KOPT-K1 (cell line): ENCODE data around the gene EMC9.
A peak's percentile ranks its signal among the peaks of the same experiment; 100 is the strongest.

Source experiments
- H3K27ac ChIP-seq: fragments of 200-600 bp; sonication (generic); 2 replicates; pipeline ENCODE4 v1.5.1; 2016; ENCODE audit warnings: antibody characterized with exemption, mild to moderate bottlenecking, low read depth, low read length; ENCODE audit not compliant: poor library complexity, severe bottlenecking
- H3K36me3 ChIP-seq: fragments of 200-600 bp; sonication (generic); 2 replicates; pipeline ENCODE4 v1.5.1; 2017; ENCODE audit warnings: antibody characterized with exemption, mild to moderate bottlenecking, low read length, moderate library complexity; ENCODE audit not compliant: insufficient read depth
- H3K9me3 ChIP-seq: fragments of 200-600 bp; sonication (generic); 2 replicates; pipeline ENCODE4 v1.5.1; 2017; ENCODE audit warnings: antibody characterized with exemption, low read length, mild to moderate bottlenecking; ENCODE audit not compliant: insufficient read depth, poor library complexity, severe bottlenecking

The EMC9 gene

GRCh38 chr14:24141097-24141880 lies at the start of gene EMC9:
TSS of gene EMC9 (minus strand) at chr14:24141591. CDS start at chr14:24141304, 287 bp downstream.
- no peaks in the 10 kb centered on the region for H3K9me3 ChIP-seq
- peaks cover 55% of the 10 kb centered on the region for H3K36me3 ChIP-seq
- peak within 1 kb of the TSS; percentile 95 for H3K27ac ChIP-seq

- no peaks in the 10 kb centered on the region for H3K9me3 ChIP-seq
- H3K27ac ChIP-seq, result no peak overlapping the region
- peaks cover 57% of the 10 kb centered on the region for H3K36me3 ChIP-seq
Observed at GRCh38 chr14:24190416-24190815, 49.0 kb upstream of the EMC9 start.

GRCh38 chr14:24189460-24189859 lies 48.1 kb upstream of the EMC9 start:
- peak overlapping the region; percentile 66 for H3K27ac ChIP-seq
- peaks cover 67% of the 10 kb centered on the region for H3K36me3 ChIP-seq
- no peaks in the 10 kb centered on the region for H3K9me3 ChIP-seq

GRCh38 chr14:24189059-24189375 lies 47.6 kb upstream of the EMC9 start:
- Histone ChIP-seq H3K27ac (peak overlapping the region; percentile 66), H3K9me3 (no peaks in the 10 kb centered on the region), H3K36me3 (peaks cover 68% of the 10 kb centered on the region)

- Histone ChIP-seq H3K27ac (peak within 1 kb of the TSS; percentile 66), H3K36me3 (peaks cover 71% of the 10 kb centered on the region), H3K9me3 (no peaks in the 10 kb centered on the region)
Observed at GRCh38 chr14:24188251-24189058, 47.1 kb upstream of the EMC9 start, which contains the start of gene IPO4. TSS of gene IPO4 (minus strand) at chr14:24188816. CDS start at chr14:24188787, 29 bp downstream.

GRCh38 chr14:24187539-24187915 lies 46.1 kb upstream of the EMC9 start:
- H3K9me3 ChIP-seq, result no peaks in the 10 kb centered on the region
- H3K27ac ChIP-seq, result peak overlapping the region; percentile 66
- peaks cover 72% of the 10 kb centered on the region for H3K36me3 ChIP-seq

- H3K9me3 ChIP-seq, result no peaks in the 10 kb centered on the region
- peaks cover 72% of the 10 kb centered on the region for H3K36me3 ChIP-seq
- peak overlapping the region; percentile 66 for H3K27ac ChIP-seq
Observed at GRCh38 chr14:24186831-24187538, 45.6 kb upstream of the EMC9 start.

GRCh38 chr14:24185741-24186140 lies 44.4 kb upstream of the EMC9 start:
- no peaks in the 10 kb centered on the region for H3K9me3 ChIP-seq
- H3K36me3 ChIP-seq, result peaks cover 74% of the 10 kb centered on the region
- H3K27ac ChIP-seq, result no peak overlapping the region

- Histone ChIP-seq H3K9me3 (no peaks in the 10 kb centered on the region), H3K36me3 (peaks cover 75% of the 10 kb centered on the region)
Observed at GRCh38 chr14:24185026-24185425, 43.6 kb upstream of the EMC9 start.

GRCh38 chr14:24184104-24184970 lies 42.9 kb upstream of the EMC9 start:
- H3K9me3 ChIP-seq, result no peaks in the 10 kb centered on the region
- H3K27ac ChIP-seq, result no peak overlapping the region
- peaks cover 78% of the 10 kb centered on the region for H3K36me3 ChIP-seq

More at GRCh38 chr14:24185026-24185425, 43.6 kb upstream of the EMC9 start:
- H3K27ac ChIP-seq, result no peak overlapping the region

GRCh38 chr14:24183014-24183481 lies 41.7 kb upstream of the EMC9 start:
- H3K36me3 ChIP-seq, result peaks cover 91% of the 10 kb centered on the region
- H3K27ac ChIP-seq, result no peak overlapping the region
- no peaks in the 10 kb centered on the region for H3K9me3 ChIP-seq

GRCh38 chr14:24182110-24182882 lies 40.9 kb upstream of the EMC9 start:
- H3K9me3 ChIP-seq, result no peaks in the 10 kb centered on the region
- H3K27ac ChIP-seq, result no peak overlapping the region
- H3K36me3 ChIP-seq, result peaks cover 98% of the 10 kb centered on the region

- Histone ChIP-seq H3K36me3 (peaks cover 100% of the 10 kb centered on the region), H3K9me3 (no peaks in the 10 kb centered on the region), H3K27ac (no peak overlapping the region)
Observed at GRCh38 chr14:24181371-24182077, 40.1 kb upstream of the EMC9 start.
